Smooth muscle cell (in vitro differentiated cells): ENCODE data around the gene LPP. TPM values are rescaled to one million over a fixed set of nuclear protein-coding genes. Genes with fewer than 3 reads are reported as not detected.
A peak's percentile ranks its signal among the peaks of the same experiment; 100 is the strongest.

Source experiments
- DNase-seq: peaks from one replicate; lab custom pipeline; 2025; ENCODE audit not compliant: unreplicated experiment; lab: John Stamatoyannopoulos, UW
- H2AFZ ChIP-seq: fragments of 200-600 bp; sonication (generic); 2 replicates; pipeline ENCODE4 v1.6.0; 2016; ENCODE audit warnings: antibody characterized with exemption, low read depth, mild to moderate bottlenecking
- H3F3A ChIP-seq: fragments of 200-600 bp; sonication (generic); 2 replicates; pipeline ENCODE4 v1.6.0; 2017; ENCODE audit warnings: antibody characterized with exemption, low read depth
- H3K27ac ChIP-seq: fragments of 200-600 bp; sonication (generic); 2 replicates; pipeline ENCODE4 v1.5.1; 2016; ENCODE audit warnings: low read depth, mild to moderate bottlenecking
- H3K27me3 ChIP-seq: fragments of 200-600 bp; sonication (generic); 2 replicates; pipeline ENCODE4 v1.6.1; 2016; ENCODE audit warnings: low read depth, mild to moderate bottlenecking
- H3K36me3 ChIP-seq: fragments of 200-600 bp; sonication (generic); 2 replicates; pipeline ENCODE4 v1.5.1; 2016; ENCODE audit warnings: low read depth
- H3K4me1 ChIP-seq: fragments of 200-600 bp; sonication (generic); 2 replicates; pipeline ENCODE4 v1.5.1; 2016; ENCODE audit warnings: low read depth
- H3K4me2 ChIP-seq: fragments of 200-600 bp; sonication (generic); 2 replicates; pipeline ENCODE4 v1.6.0; 2016; ENCODE audit warnings: mild to moderate bottlenecking
- H3K4me3 ChIP-seq: fragments of 200-600 bp; sonication (generic); 2 replicates; pipeline ENCODE4 v1.5.1; 2016; ENCODE audit warnings: mild to moderate bottlenecking
- H3K79me2 ChIP-seq: fragments of 200-600 bp; sonication (generic); 2 replicates; pipeline ENCODE4 v1.6.0; 2016; ENCODE audit warnings: low read depth, mild to moderate bottlenecking
- H3K9ac ChIP-seq: fragments of 200-600 bp; sonication (generic); 2 replicates; pipeline ENCODE4 v1.6.0; 2016; ENCODE audit warnings: low read depth
- H3K9me3 ChIP-seq: fragments of 200-600 bp; sonication (generic); replicated peaks from 2 replicates; pipeline ENCODE4 v1.5.1; 2016; ENCODE audit warnings: low read depth
- H4K20me1 ChIP-seq: fragments of 200-600 bp; sonication (generic); 2 replicates; pipeline ENCODE4 v1.6.0; 2016; ENCODE audit warnings: low read depth
- CTCF ChIP-seq: fragments of 200-600 bp; sonication (generic); IDR thresholded peaks from 2 replicates; pipeline ENCODE4 v1.5.1; 2017; ENCODE audit warnings: borderline replicate concordance, mild to moderate bottlenecking, antibody characterized with exemption; ENCODE audit not compliant: insufficient read depth, poor library complexity, severe bottlenecking
- WGBS: methylation state at CpG from one replicate; pipeline ENCODE4 v1.1.7; 2016; ENCODE audit warnings: low lambda C conversion rate; 5-methylcytosine and 5-hydroxymethylcytosine counted together
- polyA plus RNA-seq: library from polyadenylated mRNA; unstranded; fragments of >200 nt; fragmentation: Nextera tagmentation; extraction: Ambion mirVana; gene quantifications from 2 replicates; pipeline ENCODE4 v1.2.1, GENCODE V29; 2016
- total RNA-seq: library from RNA; depleted of rRNA; stranded (reverse); fragments of >200 nt; gene quantifications from 2 replicates; pipeline ENCODE4 v1.2.3, GENCODE V29; 2014

The LPP gene
- total and polyA plus RNA-seq, 2 experiments from 2014 or later = 42.3 to 128 TPM

- H2AFZ ChIP-seq = no peak overlapping the region
- 81% methylated on average over 6 of the region's 6 CpGs for WGBS
- no peak overlapping the region for H3K9ac ChIP-seq
- no peaks in the 10 kb centered on the region for H3K27me3 ChIP-seq
- H3K36me3 ChIP-seq = no peaks in the 10 kb centered on the region
- TF ChIP-seq CTCF = no peak
- H4K20me1 ChIP-seq = peaks cover 100% of the 10 kb centered on the region
- H3K4me3 ChIP-seq = no peak overlapping the region
- peak overlapping the region; percentile 19 for H3K4me2 ChIP-seq
- no peak for DNase-seq
- peaks cover 5% of the 10 kb centered on the region for H3K4me1 ChIP-seq
- peak overlapping the region; percentile 16 for H3K27ac ChIP-seq
- H3F3A ChIP-seq = no peaks in the 10 kb centered on the region
- H3K9me3 ChIP-seq = no peaks in the 10 kb centered on the region
- peaks cover 93% of the 10 kb centered on the region for H3K79me2 ChIP-seq
These were observed 42.5 kb downstream of the LPP start for GRCh38 chr3:188196232-188196990.

- peaks cover 5% of the 10 kb centered on the region for H3K4me1 ChIP-seq
- H3K27me3 ChIP-seq = no peaks in the 10 kb centered on the region
- no peak overlapping the region for H3K9ac ChIP-seq
- no peak overlapping the region for H3K4me3 ChIP-seq
- no peak overlapping the region for H2AFZ ChIP-seq
- no peaks in the 10 kb centered on the region for H3F3A ChIP-seq
- H3K9me3 ChIP-seq = no peaks in the 10 kb centered on the region
- H3K36me3 ChIP-seq = no peaks in the 10 kb centered on the region
- TF ChIP-seq CTCF = no peak
- H3K4me2 ChIP-seq = peak overlapping the region; percentile 19
- DNase-seq = no peak
- 60% methylated on average over 8 of the region's 8 CpGs for WGBS
- peaks cover 100% of the 10 kb centered on the region for H4K20me1 ChIP-seq
- H3K79me2 ChIP-seq = peaks cover 93% of the 10 kb centered on the region
- peak overlapping the region; percentile 16 for H3K27ac ChIP-seq
These were observed 43.5 kb downstream of the LPP start for GRCh38 chr3:188197388-188197847.

GRCh38 chr3:188198001-188198400 lies 44.0 kb downstream of the LPP start:
- H3K4me1 ChIP-seq = peaks cover 5% of the 10 kb centered on the region
- no peaks in the 10 kb centered on the region for H3K27me3 ChIP-seq
- no peaks in the 10 kb centered on the region for H3K9me3 ChIP-seq
- H3K79me2 ChIP-seq = peaks cover 91% of the 10 kb centered on the region
- H3F3A ChIP-seq = peaks cover 3% of the 10 kb centered on the region
- no peak overlapping the region for H3K4me2 ChIP-seq
- H3K36me3 ChIP-seq = no peaks in the 10 kb centered on the region
- 97% methylated on average over 3 of the region's 3 CpGs for WGBS
- H2AFZ ChIP-seq = no peak overlapping the region
- no peak for TF ChIP-seq CTCF
- no peak overlapping the region for H3K4me3 ChIP-seq
- DNase-seq = no peak
- peaks cover 99% of the 10 kb centered on the region for H4K20me1 ChIP-seq
- H3K9ac ChIP-seq = no peak overlapping the region
- H3K27ac ChIP-seq = no peak overlapping the region
